Neural progenitor cell (in vitro differentiated cells): Measurements from ENCODE around the gene PCTP.

ENCODE experiments used
- CTCF ChIP-seq: fragments of 200-600 bp; sonication (generic); IDR thresholded peaks from 2 replicates; pipeline ENCODE4 v1.5.1; 2017; ENCODE audit warnings: antibody characterized with exemption, mild to moderate bottlenecking
- EZH2 ChIP-seq: fragments of 200-600 bp; sonication (generic); IDR thresholded peaks from 2 replicates; pipeline ENCODE4 v1.6.1; 2017; ENCODE audit warnings: antibody characterized with exemption, mild to moderate bottlenecking, moderate library complexity
- EZH2phosphoT487 ChIP-seq: fragments of 200-600 bp; sonication (generic); IDR thresholded peaks from 2 replicates; pipeline ENCODE4 v1.6.1; 2017; ENCODE audit warnings: antibody characterized with exemption

GRCh38 chr17:55746466-55746865, 4.4 kb upstream of the PCTP start:
- TF ChIP-seq CTCF = no peak
- no peak for TF ChIP-seq EZH2phosphoT487
- TF ChIP-seq EZH2 = no peak
